ENCODE data around the gene HEATR1.

DNA sequence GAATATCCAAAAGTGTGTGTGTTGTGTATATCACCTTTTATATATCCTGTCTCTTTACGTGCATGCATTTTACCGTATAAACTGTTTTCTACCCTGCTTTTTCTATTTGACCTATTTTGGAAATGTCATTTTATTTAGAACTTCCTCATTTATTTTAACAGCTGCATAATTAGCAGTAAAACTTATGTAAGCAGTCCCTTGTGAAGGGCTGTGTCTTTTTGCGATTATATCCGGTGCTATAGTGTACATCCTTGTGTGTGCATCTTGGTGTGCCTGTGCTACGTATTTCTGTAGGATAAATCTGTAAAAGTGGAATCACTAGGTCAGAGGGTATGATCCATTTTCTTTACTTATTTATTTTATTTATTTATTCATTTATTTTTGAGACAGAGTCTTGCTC lies 73.4 kb downstream of the HEATR1 start:
- TF ChIP-seq CTCF (IDR thresholded peaks at IDR 0.05) (no peak), POLR2A (IDR thresholded peaks at IDR 0.05) (no peak), POLR2AphosphoS5 (IDR thresholded peaks at IDR 0.05) (no peak)
